MM.1S (cell line): ENCODE measurements around the gene CCNF.

Experiments
- EZH2 ChIP-seq: fragments of 300-600 bp; sonication (generic); optimal IDR thresholded peaks from 2 replicates; pipeline ENCODE3; 2017; ENCODE audit warnings: low read depth, mild to moderate bottlenecking, antibody characterized with exemption, low read length, mixed read lengths
- EZH2phosphoT487 ChIP-seq: fragments of 300-600 bp; sonication (generic); IDR thresholded peaks from 2 replicates; pipeline ENCODE4 v1.6.1; 2018; ENCODE audit warnings: antibody characterized with exemption, low read length
- TF ChIP-seq, protein P1 (sequence below): fragments of 300-600 bp; sonication (generic); IDR thresholded peaks from 2 replicates; pipeline ENCODE4 v1.5.1; 2016; ENCODE audit warnings: antibody characterized with exemption, low read length, mixed read lengths

DNA sequence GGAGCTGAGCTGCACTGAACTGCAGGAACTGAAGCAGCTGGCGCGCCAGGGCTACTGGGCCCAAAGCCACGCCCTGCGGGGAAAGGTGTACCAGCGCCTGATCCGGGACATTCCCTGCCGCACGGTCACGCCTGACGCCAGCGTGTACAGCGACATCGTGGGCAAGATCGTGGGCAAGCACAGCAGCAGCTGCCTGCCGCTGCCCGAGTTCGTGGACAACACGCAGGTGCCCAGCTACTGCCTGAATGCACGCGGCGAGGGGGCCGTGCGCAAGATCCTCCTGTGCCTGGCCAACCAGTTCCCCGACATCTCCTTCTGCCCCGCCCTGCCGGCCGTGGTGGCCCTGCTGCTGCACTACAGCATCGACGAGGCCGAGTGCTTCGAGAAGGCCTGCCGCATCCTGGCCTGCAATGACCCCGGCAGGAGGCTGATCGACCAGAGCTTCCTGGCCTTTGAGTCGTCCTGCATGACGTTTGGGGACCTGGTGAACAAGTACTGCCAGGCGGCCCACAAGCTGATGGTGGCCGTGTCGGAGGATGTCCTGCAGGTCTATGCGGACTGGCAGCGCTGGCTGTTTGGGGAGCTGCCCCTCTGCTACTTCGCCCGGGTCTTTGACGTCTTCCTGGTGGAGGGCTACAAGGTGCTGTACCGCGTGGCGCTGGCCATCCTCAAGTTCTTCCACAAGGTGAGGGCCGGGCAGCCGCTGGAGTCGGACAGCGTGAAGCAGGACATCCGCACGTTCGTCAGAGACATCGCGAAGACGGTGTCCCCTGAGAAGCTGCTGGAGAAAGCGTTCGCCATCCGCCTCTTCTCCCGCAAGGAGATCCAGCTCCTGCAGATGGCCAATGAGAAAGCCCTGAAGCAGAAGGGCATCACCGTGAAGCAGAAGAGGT is 67.2 kb downstream of the CCNF start:
- TF ChIP-seq, protein P1, sequence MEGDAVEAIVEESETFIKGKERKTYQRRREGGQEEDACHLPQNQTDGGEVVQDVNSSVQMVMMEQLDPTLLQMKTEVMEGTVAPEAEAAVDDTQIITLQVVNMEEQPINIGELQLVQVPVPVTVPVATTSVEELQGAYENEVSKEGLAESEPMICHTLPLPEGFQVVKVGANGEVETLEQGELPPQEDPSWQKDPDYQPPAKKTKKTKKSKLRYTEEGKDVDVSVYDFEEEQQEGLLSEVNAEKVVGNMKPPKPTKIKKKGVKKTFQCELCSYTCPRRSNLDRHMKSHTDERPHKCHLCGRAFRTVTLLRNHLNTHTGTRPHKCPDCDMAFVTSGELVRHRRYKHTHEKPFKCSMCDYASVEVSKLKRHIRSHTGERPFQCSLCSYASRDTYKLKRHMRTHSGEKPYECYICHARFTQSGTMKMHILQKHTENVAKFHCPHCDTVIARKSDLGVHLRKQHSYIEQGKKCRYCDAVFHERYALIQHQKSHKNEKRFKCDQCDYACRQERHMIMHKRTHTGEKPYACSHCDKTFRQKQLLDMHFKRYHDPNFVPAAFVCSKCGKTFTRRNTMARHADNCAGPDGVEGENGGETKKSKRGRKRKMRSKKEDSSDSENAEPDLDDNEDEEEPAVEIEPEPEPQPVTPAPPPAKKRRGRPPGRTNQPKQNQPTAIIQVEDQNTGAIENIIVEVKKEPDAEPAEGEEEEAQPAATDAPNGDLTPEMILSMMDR: no peak
- TF ChIP-seq EZH2: no peak
- TF ChIP-seq EZH2phosphoT487: no peak
